HG03432 (cell line): ENCODE measurements around the gene IL12RB1.
"Not testable (repeated sequence)": the region's sequence is repeated elsewhere in the genome, so short reads cannot be mapped to it uniquely, and the experiment has no call there.

Experiments used
- ATAC-seq: cut with Tn5 transposase; IDR thresholded peaks from one replicate; pipeline ENCODE4 v1.9.1; 2021; ENCODE audit warnings: mild to moderate bottlenecking, moderate library complexity; ENCODE audit not compliant: unreplicated experiment

The IL12RB1 gene

DNA sequence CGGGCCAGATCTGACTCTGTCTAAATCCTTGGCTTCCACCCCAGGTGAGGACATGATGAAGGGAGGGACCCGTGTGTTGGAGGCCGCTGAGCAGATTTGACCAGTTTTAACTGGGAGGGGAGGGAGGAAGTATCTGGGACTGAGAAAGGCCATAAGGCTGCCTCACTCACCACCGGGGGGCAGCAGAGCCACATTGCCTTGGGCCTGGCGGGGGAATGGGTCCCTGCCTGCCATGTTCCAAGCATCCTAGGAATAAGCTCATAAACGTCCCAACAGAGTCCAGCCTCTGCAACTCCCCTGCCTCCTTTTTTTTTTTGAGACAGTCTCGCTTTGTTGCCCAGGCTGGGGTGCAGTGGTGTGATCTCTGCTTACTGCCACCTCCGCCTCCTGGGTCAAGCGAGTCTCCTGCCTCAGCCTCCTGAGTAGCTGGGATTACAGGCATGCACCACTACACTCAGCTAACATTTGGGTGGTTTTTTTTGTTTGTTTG, 26.3 kb upstream of the IL12RB1 start:
- no peak for ATAC-seq

DNA sequence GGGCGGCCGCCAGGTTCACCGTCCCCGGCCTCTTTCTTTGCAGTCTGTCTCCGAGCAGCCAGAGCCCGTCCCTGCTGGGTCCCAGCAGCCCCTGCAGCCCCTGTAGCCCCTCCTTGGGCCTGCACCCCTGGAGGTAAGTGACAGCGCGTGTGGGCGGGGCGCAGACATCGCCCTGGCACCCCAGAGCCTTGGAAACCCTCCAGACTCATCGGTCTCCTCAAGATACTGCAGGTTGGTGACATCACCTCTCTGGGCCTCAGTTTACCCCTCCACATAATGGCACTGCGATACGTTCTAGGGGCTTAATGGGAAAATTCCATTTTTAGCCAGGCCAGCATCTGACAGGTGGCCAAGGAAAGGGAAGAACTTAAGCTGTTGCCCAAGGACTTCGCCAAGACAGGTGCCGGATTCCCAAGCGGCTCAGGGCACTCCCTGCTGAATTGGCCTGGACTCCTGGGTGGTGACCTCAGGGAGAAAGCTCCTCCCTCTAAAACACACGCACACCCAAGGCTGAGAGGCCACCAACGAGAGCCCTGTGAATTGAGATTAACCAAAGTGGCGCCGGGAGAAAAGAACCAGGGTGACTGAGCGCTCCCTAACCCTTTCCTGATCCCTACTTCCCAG, 24.0 kb upstream of the IL12RB1 start:
- no peak for ATAC-seq

DNA sequence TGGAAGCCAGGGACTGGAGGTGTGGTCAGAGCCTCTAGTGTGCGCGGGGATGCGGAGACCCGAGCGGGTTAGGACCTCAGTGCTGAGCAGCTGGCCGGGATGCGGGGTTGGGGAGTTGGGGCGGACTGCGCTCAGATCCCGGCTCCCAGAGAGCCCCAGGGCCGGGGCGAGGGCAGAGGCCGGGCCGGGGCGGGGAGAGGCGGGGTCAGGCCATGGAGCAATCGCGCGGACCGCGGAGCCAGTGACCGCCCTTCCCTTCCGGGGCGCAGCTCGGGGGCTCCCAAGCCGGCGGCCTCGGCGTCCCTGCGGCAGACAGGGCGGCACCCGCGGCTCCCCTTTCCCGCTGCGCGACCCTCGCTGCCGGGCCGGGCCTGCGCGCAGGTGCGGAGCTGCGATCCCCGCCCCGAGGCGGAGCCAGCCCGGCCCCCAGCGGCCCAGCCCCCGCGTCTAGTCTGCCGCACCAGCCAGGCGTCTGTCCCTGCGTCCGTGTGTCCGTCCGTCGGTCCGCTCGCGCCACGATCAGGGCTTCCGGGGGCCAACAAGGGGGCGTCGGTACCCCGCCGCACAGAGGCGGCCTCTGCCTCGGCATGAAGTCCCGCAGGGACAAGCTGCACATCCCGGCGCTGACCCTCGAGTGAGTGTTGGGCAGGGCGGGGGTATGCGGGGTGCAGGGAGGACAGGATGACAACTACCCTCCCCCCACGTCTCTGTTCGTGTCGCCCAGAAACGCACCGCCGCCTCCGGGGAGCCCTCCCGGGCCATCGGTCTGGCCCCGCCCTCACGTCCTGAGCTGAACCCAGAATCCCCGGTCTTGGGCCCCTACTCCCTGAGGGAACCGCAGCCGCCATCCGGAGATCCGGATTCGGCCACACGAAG, 23.2 kb upstream of the IL12RB1 start:
- ATAC-seq, result peak; percentile 41

DNA sequence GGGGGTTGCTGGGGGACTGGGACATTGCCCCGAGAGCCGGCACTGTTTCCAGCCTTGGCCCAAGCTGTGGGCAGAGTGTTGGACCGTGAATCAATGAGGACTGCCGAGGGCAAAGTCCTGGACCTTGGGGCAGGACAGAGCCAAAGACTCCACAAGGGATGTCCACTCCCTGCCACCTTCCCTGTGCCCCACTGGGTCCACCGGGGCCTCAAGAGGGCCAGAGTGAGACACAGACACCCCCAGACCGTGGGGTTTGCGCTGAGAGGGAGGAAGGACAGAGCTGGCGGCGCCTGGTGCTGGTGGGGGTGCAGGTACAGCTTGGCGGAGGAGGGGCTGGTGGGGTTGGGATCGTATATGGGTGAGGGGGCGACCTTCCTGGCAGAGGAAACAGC, 22.6 kb upstream of the IL12RB1 start:
- ATAC-seq, result no peak

DNA sequence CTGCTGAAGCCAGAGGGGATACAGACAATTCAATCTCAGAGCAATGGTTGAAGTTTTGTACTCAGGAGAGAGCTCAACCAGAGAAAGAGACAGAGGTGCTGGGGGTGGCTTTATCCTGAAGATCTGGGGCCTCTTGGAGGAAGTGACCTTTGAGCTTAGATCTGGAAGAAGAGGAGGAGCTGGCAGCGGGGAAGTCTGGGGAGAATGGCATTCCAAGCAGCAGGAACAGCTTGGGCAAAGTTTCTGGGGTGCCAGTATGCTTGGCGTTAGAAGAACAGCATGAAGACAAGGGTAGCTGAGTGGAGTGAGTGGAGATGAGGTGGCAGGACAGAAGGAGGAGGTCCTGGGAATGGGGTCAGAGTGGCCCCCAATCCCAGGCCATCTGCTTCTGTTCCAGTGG, 22.2 kb upstream of the IL12RB1 start:
- ATAC-seq, result no peak

DNA sequence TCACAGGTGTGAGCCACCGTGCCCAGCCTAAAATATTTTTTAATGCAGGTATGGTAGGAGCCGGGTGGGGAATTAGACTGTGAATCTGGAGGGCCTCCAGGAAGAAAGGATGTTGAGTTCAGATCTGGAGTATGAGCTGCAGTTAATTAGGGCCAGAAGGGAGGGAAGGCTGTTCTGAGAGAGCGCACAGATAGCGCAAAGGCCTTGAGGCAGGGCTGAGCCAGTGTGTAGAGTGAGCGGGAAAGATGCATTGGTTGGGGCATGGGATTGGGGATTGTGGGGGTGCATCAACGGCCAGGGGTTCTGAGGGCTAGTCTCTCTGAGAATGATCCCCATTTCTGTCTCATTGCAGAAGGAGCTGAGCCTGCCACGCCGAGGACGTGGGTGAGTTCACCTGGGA, 20.5 kb upstream of the IL12RB1 start:
- ATAC-seq, result no peak

DNA sequence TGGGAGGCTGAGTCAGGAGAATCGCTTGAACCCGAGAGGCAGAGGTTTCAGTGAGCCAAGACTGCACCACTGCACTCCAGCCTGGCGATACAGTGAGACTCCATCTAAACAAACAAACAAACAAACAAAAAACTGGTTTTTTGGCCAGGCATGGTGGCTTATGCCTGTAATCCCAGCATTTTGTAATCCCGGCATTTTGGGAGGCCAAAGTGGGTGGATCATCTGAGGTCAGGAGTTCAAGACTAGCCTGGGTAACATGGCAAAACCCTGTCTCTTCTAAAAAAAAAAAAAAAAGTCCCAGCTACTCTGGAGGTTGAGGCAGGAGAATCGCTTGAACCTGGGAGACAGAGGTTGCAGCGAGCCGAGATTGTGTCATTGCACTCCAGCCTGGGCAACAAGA, 18.5 kb upstream of the IL12RB1 start:
- not testable (repeated sequence) for ATAC-seq

DNA sequence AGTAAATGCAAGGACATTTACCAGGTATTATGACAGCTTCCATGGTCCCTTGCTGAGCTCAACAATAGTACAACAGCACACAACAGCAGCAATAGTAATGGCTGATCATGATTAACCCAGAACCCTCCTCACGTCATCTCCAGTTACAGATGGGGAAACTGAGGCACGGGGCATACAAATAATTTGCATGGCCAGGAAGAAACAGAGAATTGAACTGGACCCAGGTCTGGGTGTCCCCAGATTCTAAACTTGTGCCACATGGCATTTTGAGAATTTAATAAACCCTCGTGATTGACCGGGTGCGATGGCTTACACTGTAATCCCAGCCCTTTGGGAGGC, 18.0 kb upstream of the IL12RB1 start:
- ATAC-seq, result peak; percentile 12

DNA sequence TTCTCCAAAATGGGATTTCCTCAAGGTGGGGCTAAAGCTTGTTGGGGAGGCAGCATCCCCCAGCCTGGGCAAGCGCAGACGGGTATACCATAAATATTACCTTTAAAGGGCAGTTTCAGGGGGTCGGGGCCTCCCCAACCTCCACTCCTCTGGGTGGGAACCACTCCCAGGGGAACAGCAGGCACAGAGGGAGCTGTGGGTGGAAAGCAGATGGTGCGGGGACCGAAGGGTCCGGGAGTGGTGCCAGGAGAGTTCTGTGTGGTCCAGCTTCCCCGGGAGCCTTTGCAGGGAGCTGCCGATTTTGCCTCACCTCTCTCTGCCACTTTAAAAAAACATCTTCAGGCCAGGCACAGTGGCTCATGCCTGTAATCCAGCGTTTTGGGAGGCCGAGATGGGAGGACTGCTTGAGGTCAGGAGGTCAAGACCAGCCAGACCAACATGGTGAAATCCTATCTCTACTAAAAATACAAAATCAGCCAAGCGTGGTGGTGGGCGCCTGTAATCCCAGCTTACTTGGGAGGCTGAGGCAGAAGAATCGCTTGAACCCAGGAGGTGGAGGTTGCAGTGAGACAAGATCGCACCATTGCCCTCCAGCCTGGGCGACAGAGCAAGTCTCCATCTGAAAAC, 16.3 kb upstream of the IL12RB1 start:
- no peak for ATAC-seq

DNA sequence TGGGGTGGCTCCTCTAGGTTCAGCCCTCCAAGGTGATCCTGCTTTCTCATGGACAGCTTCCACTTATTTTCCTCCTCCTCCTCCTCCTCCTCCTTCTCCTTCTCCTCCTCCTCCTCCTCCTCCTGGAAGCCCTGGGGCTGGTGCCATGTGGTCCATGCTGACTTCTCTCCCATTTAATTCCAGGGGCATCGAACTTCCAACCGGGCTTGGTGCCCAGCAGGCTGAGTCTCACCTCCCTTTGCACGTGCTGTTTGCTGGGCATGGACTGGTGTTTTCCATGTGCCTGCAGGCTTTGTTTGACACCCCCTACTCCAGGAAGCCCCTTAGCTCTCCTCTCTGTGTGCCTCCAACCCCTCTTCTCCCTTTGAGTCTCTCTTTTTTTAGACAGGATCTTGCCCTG, 14.5 kb upstream of the IL12RB1 start:
- no peak for ATAC-seq

DNA sequence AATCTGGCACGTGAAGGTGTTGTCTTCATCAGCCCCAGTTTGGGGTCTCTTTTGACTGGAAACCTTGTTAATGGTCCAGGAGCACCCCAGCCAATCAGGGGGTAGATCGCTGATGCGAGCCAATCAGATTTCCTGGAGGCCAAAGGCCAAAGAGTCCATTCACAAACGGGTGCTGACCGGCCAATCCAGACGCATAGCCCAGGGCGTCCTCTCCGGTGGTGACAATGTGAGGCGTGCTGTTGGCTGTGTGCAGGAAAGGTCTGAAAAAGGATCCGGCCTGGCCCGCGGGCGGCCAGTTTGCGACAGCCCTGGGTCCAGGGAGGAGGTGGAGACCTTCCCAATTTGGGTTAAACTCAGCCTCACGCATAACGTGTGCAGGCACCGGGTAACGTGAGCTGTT, 14.0 kb upstream of the IL12RB1 start:
- ATAC-seq, result no peak

DNA sequence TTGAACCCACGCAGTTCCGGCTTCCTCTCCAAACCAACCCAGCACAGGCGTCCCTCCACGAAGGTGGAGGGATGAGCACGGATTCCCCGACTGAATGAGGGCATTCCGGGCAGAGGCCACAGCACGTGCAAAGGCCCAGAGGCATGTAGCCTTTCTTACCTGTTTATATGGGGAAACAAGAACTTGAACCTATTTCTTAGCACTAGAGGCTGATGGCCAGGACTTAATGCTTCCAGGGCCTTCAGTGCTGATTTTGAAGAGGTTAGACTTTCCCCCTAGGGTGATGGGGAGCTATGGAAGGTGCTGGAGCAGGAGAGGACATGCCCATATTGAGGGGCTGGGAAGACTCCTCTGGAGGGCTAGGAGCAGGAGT, 12.9 kb upstream of the IL12RB1 start:
- ATAC-seq, result no peak

DNA sequence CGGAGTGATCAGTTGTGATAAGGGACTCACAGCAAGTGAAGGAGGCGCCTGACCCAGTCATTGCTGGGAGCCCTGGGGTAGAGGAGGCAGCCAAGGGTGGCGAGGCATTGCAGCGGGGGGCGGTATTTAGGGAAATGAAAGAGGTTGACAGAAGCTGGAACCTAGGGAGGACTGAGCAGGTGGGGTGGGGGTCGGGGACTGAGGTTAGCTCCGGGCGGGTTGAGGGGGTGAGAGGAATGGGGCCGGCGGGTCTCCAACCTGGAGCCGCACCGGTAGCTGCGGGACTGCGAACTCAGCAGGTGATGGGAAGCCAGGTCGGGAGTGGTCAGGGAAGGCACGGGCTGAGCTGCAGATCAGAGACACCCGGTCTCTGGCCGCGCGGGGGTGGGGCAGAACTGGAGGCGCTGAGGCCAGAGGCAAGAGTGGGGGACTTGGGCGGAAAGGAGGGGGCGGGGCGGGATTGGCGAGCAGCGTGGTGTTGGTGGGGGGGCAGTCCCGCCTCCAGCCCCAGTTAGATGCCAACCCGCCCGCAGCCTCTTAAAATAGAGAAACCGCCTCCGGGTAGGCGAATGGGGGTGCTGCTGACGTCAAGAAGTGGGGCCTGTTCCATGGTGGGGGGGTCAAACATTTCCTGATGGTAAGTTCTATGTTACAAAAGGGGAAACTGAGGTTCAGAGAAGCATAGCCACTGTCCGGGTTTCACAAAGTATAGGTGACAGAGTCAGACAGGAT, 12.3 kb upstream of the IL12RB1 start:
- ATAC-seq, result peak; percentile 60

DNA sequence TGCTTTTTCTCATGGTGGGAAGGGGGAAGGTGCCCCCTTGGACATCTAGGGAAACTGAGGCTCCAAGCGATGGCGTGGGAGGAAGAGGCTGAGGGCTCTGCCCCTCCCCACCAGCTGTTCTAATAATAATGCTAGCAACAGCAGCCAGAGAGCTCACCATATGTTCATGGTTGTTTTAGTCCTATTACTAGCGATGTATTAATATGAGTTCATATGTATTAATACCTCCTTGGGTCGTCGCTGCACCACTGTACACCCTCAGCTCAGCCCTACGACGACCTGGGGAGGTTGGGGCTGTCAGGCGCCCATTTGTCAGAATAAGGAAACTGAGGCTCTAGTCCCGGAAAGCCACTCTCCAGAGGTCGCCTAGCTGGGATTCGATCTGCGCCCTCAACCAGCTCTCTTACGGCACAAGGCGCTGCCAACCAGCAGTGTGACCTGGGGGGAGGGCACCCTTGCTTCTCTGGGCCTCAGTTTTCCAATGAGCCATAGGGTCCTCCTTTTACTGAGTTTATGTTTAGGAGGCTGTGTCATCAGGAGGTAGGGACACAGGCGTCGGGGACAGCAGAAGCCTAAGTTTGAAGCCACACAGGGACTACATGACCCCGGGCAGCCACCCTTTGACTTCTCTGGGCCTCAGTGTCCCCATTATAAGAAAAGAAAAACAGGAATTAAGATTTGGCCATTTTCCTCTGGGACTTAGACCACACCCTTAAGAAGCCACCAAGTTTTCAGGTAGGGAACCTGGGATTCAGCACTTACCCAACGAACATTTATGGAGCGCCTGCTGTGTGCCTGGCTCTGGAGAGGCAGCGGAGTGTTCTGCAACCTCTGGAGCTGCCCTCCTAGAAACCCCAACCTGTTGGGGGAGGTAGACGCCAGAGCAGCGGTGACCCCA, 11.5 kb upstream of the IL12RB1 start:
- ATAC-seq, result no peak

DNA sequence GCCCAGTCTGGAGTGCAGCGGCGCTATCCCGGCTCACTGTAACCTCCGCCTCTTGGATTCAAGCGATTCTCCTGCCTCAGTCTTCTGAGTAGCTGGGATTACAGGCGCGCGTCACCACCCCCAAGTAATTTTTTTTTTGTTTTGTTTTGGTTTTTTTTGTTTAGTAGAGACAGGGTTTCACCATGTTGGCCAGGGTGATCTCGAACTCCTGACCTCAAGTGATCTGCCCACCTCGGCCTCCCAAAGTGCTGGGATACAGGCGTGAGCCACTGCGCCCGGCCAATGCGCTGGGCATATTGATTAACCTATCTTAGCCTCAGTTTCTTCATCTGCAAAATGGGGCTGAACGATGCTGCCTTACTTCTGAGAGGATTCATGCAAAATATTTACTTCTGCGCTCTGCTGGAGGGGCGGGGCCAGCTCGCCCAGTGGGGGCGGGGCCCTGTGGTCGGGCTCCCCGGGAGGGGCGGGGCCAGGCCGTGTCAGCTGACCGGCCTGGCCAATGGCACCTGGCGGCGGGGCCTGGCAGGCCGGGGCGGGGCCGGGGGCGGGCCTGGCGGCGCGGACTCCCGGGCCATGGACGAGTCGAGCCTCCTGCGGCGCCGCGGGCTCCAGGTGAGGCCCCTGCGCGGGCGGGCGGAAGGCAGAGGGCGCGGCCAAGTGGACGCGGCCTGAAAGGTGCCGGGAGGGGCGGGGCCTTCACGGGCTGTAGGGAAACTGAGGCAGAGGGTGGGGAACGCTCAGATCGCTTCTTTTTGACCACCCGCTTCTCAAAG, 10.7 kb upstream of the IL12RB1 start, which contains the start of gene MAST3:
MAST3 (plus strand) TSS at position 562 of the 776 bp plus-strand sequence; CDS start at position 577, 15 bp downstream.
- ATAC-seq, result peak; percentile 73

DNA sequence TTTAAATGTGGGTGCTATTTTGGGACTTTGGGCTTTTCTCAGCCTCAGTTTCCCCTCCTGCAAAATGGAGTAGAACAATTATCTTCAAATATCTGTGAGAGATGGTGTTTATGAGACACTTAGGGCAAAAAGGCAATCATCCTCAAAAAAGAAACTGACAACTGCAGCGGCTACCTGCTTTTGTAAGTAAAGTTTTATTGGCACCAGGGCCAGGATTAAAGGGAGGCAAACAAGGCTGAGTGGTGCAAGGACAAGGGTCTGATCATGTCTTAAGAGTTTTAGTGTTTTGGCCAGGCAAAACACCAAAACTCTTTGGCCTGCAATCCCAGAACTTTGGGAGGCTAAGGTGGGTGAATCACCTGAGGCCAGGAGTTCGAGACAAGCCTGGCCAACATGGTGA, 9.5 kb upstream of the IL12RB1 start:
- ATAC-seq, result no peak

DNA sequence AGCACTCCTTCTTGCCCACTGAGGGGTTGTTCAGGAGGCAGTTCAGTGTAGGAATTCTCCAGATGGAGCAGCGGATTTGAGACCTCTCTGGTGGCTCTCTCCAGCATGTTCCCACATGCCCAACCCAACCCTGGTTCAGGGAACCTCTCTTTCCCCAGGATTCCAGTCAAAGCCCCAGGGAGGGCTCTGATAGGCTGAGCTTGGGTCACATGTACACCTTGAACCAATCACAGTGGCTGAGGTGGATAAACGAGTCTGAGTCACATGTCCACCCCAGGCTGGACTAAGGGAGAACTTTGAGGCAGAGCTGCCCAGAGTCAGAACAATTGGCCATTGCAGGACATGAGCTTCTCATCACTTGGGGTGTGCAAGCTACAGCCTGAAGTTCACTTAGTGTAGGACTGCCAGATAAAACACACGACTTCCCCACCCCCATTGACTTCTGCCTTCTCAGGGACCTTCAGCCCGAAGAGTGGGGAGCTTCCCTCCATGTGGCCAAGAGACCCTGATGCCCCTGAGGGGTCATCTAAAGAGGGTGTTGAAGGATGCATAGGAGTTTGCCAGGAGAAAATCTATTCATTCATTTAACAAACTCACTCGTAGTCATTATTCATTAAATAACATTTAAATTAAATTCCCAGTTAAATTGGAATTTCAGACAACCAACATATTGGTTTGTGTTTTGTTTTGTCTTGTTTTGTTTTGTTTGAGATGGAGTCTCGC, 6.9 kb upstream of the IL12RB1 start:
- no peak for ATAC-seq

DNA sequence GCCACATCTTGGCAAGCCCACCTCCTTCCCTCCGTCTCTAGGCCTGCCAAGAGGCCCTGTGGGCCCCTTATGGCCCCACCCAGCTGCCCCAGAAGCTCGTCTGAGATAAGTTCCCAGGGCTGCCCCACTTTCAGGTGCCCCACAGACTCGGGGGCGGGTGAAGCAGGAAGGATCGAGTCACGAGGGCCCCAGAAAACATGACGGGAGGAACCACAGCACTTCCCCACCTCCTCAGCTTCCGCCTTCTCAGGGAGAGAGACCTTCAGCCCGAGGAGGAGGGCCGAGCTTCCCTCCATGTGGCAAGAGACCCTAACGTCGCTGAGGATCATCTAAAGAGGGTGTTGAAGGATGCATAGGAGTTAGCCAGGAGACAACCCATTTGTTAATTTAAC, 4.5 kb upstream of the IL12RB1 start:
- no peak for ATAC-seq
